Measurements from ENCODE around the gene ANTXRL.
"Not testable (repeated sequence)": the region's sequence is repeated elsewhere in the genome, so short reads cannot be mapped to it uniquely, and the experiment has no call there.

Gene ANTXRL

GRCh38 chr10:46296641-46297141 lies 9.9 kb downstream of the ANTXRL start:
- DNase-seq, result no peak

GRCh38 chr10:46297406-46298204 lies 10.8 kb downstream of the ANTXRL start:
- DNase-seq, result no peak

GRCh38 chr10:46298477-46299285 lies 11.9 kb downstream of the ANTXRL start:
- peak; percentile 30 for DNase-seq

- no peak for DNase-seq
Observed at GRCh38 chr10:46299286-46299535, 12.4 kb downstream of the ANTXRL start.

- DNase-seq, result peak; percentile 47
Observed at GRCh38 chr10:46299536-46300369, 13.0 kb downstream of the ANTXRL start.

- DNase-seq, result not testable (repeated sequence)
Observed at GRCh38 chr10:46300370-46300711, 13.5 kb downstream of the ANTXRL start.

- no peak for DNase-seq
Observed at GRCh38 chr10:46301056-46301645, 14.4 kb downstream of the ANTXRL start.

GRCh38 chr10:46301721-46302479 lies 15.1 kb downstream of the ANTXRL start:
- DNase-seq, result no peak

- not testable (repeated sequence) for DNase-seq
Observed at GRCh38 chr10:46302765-46303352, 16.1 kb downstream of the ANTXRL start.

- no peak for DNase-seq
Observed at GRCh38 chr10:46304062-46304461, 17.3 kb downstream of the ANTXRL start.

GRCh38 chr10:46304671-46305070 lies 17.9 kb downstream of the ANTXRL start:
- not testable (repeated sequence) for DNase-seq

- DNase-seq, result no peak
Observed at GRCh38 chr10:46305079-46305818, 18.5 kb downstream of the ANTXRL start.

- no peak for DNase-seq
Observed at GRCh38 chr10:46305986-46306385, 19.2 kb downstream of the ANTXRL start.

- DNase-seq, result no peak
Observed at GRCh38 chr10:46306516-46307184, 19.9 kb downstream of the ANTXRL start.

GRCh38 chr10:46307281-46308112 lies 20.7 kb downstream of the ANTXRL start:
- no peak for DNase-seq

- DNase-seq, result no peak
Observed at GRCh38 chr10:46308113-46308415, 21.3 kb downstream of the ANTXRL start.

- DNase-seq, result no peak
Observed at GRCh38 chr10:46308666-46309450, 22.1 kb downstream of the ANTXRL start.

- no peak for DNase-seq
Observed at GRCh38 chr10:46309511-46310142, 22.8 kb downstream of the ANTXRL start.
